NB4 (cell line): ENCODE data around the gene NR1H4.

Experiments
- DNase-seq: peaks from one replicate; pipeline ENCODE4 v3.0.0; 2010; ENCODE audit warnings: low read depth
- H3K4me3 ChIP-seq: one replicate; pipeline ENCODE4 v1.5.1; 2011; ENCODE audit warnings: mild to moderate bottlenecking, low read depth, low read length, moderate library complexity
- CTCF ChIP-seq: IDR thresholded peaks from one replicate; pipeline ENCODE4 v1.5.1; 2012; ENCODE audit warnings: low read depth, low read length
- MAX ChIP-seq: IDR thresholded peaks from 2 replicates; pipeline ENCODE4 v1.6.1; 2011; ENCODE audit warnings: low read depth, low read length
- MYC ChIP-seq: IDR thresholded peaks from 2 replicates; pipeline ENCODE4 v1.6.1; 2011; ENCODE audit warnings: low read depth, low read length
- POLR2A ChIP-seq: IDR thresholded peaks from 2 replicates; pipeline ENCODE4 v1.6.1; 2011; ENCODE audit warnings: mild to moderate bottlenecking; ENCODE audit not compliant: insufficient read length; ENCODE audit errors: extremely low read depth

NR1H4 gene

GRCh38 chr12:100503228-100503628, 29.6 kb downstream of the NR1H4 start:
- no peak for DNase-seq
- no peak overlapping the region for H3K4me3 ChIP-seq
- TF ChIP-seq MAX (no peak), MYC (no peak), CTCF (no peak), POLR2A (no peak)

GRCh38 chr12:100504804-100505203, 31.1 kb downstream of the NR1H4 start:
- no peak for DNase-seq
- TF ChIP-seq MYC (no peak), MAX (no peak), POLR2A (no peak), CTCF (no peak)
- H3K4me3 ChIP-seq = no peak overlapping the region

- H3K4me3 ChIP-seq = no peak overlapping the region
- DNase-seq = no peak
- TF ChIP-seq MYC = no peak
- no peak for TF ChIP-seq POLR2A
- no peak for TF ChIP-seq CTCF
- no peak for TF ChIP-seq MAX
These were observed 35.1 kb downstream of the NR1H4 start for GRCh38 chr12:100508751-100509150.

- TF ChIP-seq CTCF (no peak), POLR2A (no peak), MYC (no peak), MAX (no peak)
- H3K4me3 ChIP-seq = no peak overlapping the region
These were observed 39.0 kb downstream of the NR1H4 start for GRCh38 chr12:100512692-100513091.

GRCh38 chr12:100515968-100516367, 42.3 kb downstream of the NR1H4 start:
- no peak for TF ChIP-seq MYC
- no peak for TF ChIP-seq MAX
- no peak for TF ChIP-seq POLR2A
- no peak overlapping the region for H3K4me3 ChIP-seq
- no peak for DNase-seq

More at GRCh38 chr12:100512692-100513091, 39.0 kb downstream of the NR1H4 start:
- DNase-seq = no peak

- TF ChIP-seq POLR2A (no peak), CTCF (no peak), MAX (no peak), MYC (no peak)
- H3K4me3 ChIP-seq = no peak overlapping the region
- no peak for DNase-seq
These were observed 44.7 kb downstream of the NR1H4 start for GRCh38 chr12:100518376-100518775.
